LNCaP clone FGC (cell line): ENCODE data around the gene SEM1.

Source experiments
- DNase-seq: peaks from one replicate; pipeline ENCODE4 v3.0.0-alpha.2; 2011; ENCODE audit warnings: low read depth
- H3K4me3 ChIP-seq: 2 replicates; pipeline ENCODE4 v1.5.1; 2011; ENCODE audit warnings: mild to moderate bottlenecking, low read depth, low read length, control low read depth
- TF ChIP-seq, protein P1 (sequence below): IDR thresholded peaks from 2 replicates; pipeline ENCODE4 v1.5.1; 2012; ENCODE audit warnings: mild to moderate bottlenecking; ENCODE audit not compliant: control insufficient read depth, insufficient read depth; ENCODE audit errors: extremely low read depth

The SEM1 gene

DNA sequence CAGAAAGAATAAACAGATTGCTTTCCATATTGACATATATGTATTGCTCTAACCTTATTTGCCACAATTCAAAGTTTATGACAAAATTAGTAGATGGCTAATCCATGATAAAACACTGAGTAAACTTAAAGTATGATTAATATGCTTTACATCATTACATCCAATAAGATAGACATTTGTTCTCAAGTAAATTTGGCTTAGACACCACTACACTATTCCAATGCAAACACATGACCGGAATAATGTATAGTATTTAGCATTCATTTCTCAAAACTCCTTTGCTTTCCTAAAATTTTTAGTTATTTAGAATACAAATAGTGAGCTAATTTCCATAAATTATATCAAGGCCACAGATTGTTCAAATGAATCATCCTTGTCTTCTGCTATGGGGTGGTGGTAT lies 20.2 kb downstream of the SEM1 start:
- no peak overlapping the region for H3K4me3 ChIP-seq
- TF ChIP-seq, protein P1, sequence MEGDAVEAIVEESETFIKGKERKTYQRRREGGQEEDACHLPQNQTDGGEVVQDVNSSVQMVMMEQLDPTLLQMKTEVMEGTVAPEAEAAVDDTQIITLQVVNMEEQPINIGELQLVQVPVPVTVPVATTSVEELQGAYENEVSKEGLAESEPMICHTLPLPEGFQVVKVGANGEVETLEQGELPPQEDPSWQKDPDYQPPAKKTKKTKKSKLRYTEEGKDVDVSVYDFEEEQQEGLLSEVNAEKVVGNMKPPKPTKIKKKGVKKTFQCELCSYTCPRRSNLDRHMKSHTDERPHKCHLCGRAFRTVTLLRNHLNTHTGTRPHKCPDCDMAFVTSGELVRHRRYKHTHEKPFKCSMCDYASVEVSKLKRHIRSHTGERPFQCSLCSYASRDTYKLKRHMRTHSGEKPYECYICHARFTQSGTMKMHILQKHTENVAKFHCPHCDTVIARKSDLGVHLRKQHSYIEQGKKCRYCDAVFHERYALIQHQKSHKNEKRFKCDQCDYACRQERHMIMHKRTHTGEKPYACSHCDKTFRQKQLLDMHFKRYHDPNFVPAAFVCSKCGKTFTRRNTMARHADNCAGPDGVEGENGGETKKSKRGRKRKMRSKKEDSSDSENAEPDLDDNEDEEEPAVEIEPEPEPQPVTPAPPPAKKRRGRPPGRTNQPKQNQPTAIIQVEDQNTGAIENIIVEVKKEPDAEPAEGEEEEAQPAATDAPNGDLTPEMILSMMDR, result no peak
- DNase-seq, result no peak

DNA sequence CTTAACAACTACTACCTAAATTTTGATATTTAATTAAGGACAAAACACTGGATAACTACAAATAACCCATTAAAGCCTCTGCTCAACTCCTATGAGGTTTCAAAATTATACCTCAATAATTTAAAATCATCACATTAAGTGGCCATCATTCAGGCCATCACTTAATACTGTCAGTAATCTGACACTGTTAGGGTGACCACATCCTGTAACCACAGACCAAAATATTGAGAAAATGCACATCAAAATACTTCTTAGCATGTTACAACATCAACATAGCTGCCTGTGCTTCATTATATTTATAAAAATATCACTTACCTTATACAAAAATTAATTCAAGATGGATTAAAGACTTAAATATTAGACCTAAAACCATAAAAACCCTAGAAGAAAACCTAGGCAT lies 23.3 kb downstream of the SEM1 start:
- no peak for DNase-seq
- no peak overlapping the region for H3K4me3 ChIP-seq
- TF ChIP-seq, protein P1, result no peak

DNA sequence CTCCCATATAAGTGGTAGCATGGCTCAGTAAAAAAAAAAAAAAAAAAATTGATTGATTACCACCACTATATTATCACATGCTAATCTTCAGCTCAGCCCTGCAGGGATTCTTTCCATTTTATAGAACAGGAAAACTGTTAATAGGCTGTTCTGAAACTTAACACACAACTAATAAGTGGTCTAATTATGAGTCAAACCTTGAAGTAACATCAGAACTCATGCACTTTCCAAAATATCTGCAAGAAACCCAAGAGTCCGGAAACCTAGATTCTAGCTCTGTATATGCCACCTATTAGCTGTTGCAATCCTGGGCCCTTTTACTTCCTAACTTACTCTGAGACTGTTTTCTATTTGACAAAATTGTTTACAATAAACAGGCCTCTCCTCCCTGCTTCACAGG lies 23.9 kb downstream of the SEM1 start:
- TF ChIP-seq, protein P1, result no peak
- no peak for DNase-seq
- H3K4me3 ChIP-seq, result no peak overlapping the region

DNA sequence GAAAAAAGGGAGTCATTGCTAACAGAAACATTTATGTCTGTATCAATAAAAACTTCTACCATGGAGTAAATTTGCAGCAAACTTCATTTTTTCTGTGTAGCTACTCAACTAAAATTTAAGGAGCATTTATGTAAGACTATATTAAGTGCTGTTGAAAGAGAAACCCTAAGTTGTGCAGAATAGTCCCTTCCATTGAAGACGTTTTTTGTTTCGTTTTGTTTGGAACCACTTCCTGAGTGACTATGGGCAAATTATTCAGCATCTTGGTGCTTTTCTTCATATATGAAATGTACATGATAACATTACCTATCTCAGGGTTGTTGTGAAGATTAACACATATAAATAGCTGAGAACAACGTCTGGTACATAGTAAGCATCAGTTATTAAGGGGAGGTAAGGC lies 24.3 kb downstream of the SEM1 start:
- TF ChIP-seq, protein P1, result no peak
- no peak overlapping the region for H3K4me3 ChIP-seq
- DNase-seq, result no peak

DNA sequence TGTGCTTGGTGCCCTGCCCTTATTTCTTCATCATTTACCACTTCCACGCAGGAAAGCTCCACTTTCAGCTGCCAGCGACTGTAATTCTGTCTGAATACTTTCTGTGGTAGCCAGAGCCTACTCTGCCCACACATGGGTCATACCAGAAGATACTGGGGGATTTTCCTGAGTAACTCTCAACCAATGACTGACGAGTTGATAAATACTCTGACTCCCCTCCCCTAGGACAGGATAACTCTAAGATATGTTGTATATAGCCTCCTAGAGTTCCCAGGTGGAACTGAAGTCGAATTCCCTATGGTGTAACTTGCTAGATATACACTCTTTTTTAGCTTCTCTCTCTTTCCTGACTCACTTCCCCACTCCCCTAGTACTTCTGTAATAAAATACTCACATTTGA lies 29.8 kb downstream of the SEM1 start:
- H3K4me3 ChIP-seq, result no peak overlapping the region
- no peak for DNase-seq
- TF ChIP-seq, protein P1, result no peak

DNA sequence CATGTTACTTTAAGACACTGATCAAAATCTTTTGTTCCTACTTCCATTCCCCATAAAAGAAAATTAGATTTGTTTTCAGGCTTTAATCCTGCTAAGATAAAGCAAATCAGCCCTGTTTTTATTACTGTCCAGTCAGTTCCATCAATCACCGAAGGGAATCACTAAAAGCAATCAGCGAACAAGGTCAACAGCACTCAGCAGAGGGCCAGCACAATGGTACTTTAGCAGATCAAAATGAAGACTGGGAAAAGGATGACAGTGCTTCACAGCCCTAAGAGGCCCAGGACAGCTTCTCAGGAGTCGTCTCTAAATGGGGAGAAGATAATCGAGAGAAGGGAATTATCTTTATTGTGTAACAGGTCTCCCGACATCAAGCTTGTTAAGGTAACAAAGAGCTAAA lies 32.7 kb downstream of the SEM1 start:
- TF ChIP-seq, protein P1, result no peak
- no peak for DNase-seq
- no peak overlapping the region for H3K4me3 ChIP-seq

DNA sequence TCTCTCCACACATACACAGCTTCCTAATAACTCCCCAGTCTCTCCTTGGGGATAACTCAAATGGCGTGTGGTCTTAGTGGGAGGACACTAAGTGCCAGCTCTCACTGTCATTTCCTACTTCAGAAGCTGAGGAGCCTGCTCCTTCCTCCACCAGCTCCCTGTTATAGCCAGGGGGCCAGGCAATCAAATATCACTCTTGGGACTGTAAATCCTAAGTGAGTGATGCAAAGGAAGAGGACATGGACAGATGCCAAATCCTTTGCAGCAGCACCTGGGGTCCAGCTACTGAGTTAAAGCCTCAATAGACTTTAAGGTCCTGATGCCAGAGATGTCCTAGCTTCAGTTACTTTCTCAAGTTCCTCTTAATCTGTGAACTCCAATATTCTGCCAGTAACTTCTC lies 34.1 kb downstream of the SEM1 start:
- TF ChIP-seq, protein P1, result no peak
- no peak for DNase-seq

More for the DNA sequence above, 34.1 kb downstream of the SEM1 start:
- no peak overlapping the region for H3K4me3 ChIP-seq
